Heart right ventricle (tissue), 16 donors: Measurements from ENCODE around the gene PYM1. TPM values are rescaled to one million over a fixed set of nuclear protein-coding genes. Genes with fewer than 3 reads are reported as not detected.
A peak's percentile ranks its signal among the peaks of the same experiment; 100 is the strongest.

Source experiments
- ATAC-seq, 8 donors: fragments of 200-7000 bp; cut with Tn5 transposase; one replicate each; pipeline ENCODE4 v1.9.1; 2020; ENCODE audit warnings: mild to moderate bottlenecking in 8 of 8, moderate library complexity in 8 of 8, moderate number of reproducible peaks in 1 of 8
- DNase-seq, 2 donors: peaks; one replicate each; pipeline ENCODE4 v3.0.0-alpha.2; 2020
- H3K27ac ChIP-seq, 10 donors: fragments of 200-600 bp; sonication (generic) in 2 of 10; one replicate each; pipeline versions ENCODE4 v1.5.0 to v1.8.0; 2020 to 2022; ENCODE audit warnings: mild to moderate bottlenecking in 3 of 10
- H3K27me3 ChIP-seq, 7 donors: fragments of 200-600 bp; one replicate each; pipeline ENCODE4 v1.8.0; 2021 to 2022; ENCODE audit warnings: mild to moderate bottlenecking in 2 of 7
- H3K36me3 ChIP-seq, 9 donors: fragments of 200-600 bp; sonication (generic) in 1 of 9; one replicate each; pipeline versions ENCODE4 v1.5.0 to v1.8.0; 2020 to 2022; ENCODE audit warnings: mild to moderate bottlenecking in 2 of 9
- H3K4me1 ChIP-seq, 9 donors: fragments of 200-600 bp; sonication (generic) in 1 of 9; one replicate each; pipeline versions ENCODE4 v1.5.0 to v1.8.0; 2020 to 2022; ENCODE audit warnings: mild to moderate bottlenecking in 4 of 9
- H3K4me3 ChIP-seq, 10 donors: fragments of 200-600 bp; sonication (generic) in 2 of 10; one replicate each; pipeline versions ENCODE4 v1.5.0 to v1.8.0; 2020 to 2022; ENCODE audit warnings: mild to moderate bottlenecking in 7 of 10, moderate library complexity in 2 of 10
- H3K9me3 ChIP-seq, 11 donors: fragments of 200-600 bp in 10 of 11; sonication (generic) in 2 of 11; one replicate each; pipeline versions ENCODE4 v1.5.0 to v1.8.0; 2013 to 2022; ENCODE audit warnings: mild to moderate bottlenecking in 2 of 11, control low read depth in 1 of 11, moderate library complexity in 1 of 11
- WGBS, 2 donors: extraction: QIAGEN DNeasy Blood & Tissue Kit; methylation state at CpG; one replicate each; pipeline ENCODE4 v1.1.7; 2013; ENCODE audit warnings: inconsistent platforms in 1 of 2; 5-methylcytosine and 5-hydroxymethylcytosine counted together
- intact Hi-C, 10 donors: fragments of 100-400 bp; cut with DNase I; formaldehyde crosslinking; loops; one replicate each; pipeline versions ENCODE4 v1.11.1 to v1.14.2; 2022
- polyA plus RNA-seq, 2 donors: library from polyadenylated mRNA; stranded (reverse); fragments of 200-250 nt; gene quantifications; one replicate each; pipeline ENCODE4 v1.2.3, GENCODE V29; 2013
- total RNA-seq, 10 donors: library from RNA; stranded (reverse); fragmentation: NEBNext Ultra II Directional in 3 of 10; extraction: Animal tissue kit (Norgen Biotek cat#: 25700) in 3 of 10; gene quantifications; one replicate each; pipeline versions ENCODE4 v1.2.1 to v1.2.4, GENCODE V29; 2021 to 2023
- TF ChIP-seq, protein P1 (sequence below), 9 donors: fragments of 200-600 bp; sonication (generic) in 2 of 9; IDR thresholded peaks; one replicate each; pipeline versions ENCODE4 v1.5.0 to v1.8.0; 2021 to 2022; ENCODE audit warnings: antibody characterized with exemption in 9 of 9, mild to moderate bottlenecking in 5 of 9, moderate library complexity in 1 of 9
- donor health status: Arrhythmogenic right ventricular cardiomyopathy.
- donor health status: ischemic (EF 13 %, LVEDD 7.1; RV severe dilation, severe dysfunction).
- donor health status: healthy with polysubstance abuse.
- donor health status: DM: no; HTN: yes; CAD: no.
- donor health status: DM: no; HTN: no; CAD: no.
- donor health status: ischemic (EF 25% LVEDD 6.9; RV normal size, moderate dysfunction).
- donor health status: ischemic (EF 25% LVEDD 5.7; RV mildly dilated, moderate dysfunction).
- donor health status: healthy.
- donor health status: DM: yes; HTN: yes; CAD: no.
- donor health status: Ischemic cardiomyopathy.
- donor health status: ischemic (EF 35%, LVEDD 5.7; RV mildly dilated, moderate dysfunction).
- donor health status: nonischemic (EF 11% LVEDD 7.7; RV severe dilation, severe dysfunction).
- donor health status: DM: yes; HTN: yes; CAD: no.
- donor health status: PGD.
- donor health status: ischemic (EF 29% LVEDD 5.4; RV normal size, mild dysfunction).
- donor health status: nonischemic (EF 23%, LVEDD 6.1; RV moderate dilation, normal function).

The PYM1 gene
- total and polyA plus RNA-seq, 12 donors = 10.9 to 48.6 (median 16.8) TPM

DNA sequence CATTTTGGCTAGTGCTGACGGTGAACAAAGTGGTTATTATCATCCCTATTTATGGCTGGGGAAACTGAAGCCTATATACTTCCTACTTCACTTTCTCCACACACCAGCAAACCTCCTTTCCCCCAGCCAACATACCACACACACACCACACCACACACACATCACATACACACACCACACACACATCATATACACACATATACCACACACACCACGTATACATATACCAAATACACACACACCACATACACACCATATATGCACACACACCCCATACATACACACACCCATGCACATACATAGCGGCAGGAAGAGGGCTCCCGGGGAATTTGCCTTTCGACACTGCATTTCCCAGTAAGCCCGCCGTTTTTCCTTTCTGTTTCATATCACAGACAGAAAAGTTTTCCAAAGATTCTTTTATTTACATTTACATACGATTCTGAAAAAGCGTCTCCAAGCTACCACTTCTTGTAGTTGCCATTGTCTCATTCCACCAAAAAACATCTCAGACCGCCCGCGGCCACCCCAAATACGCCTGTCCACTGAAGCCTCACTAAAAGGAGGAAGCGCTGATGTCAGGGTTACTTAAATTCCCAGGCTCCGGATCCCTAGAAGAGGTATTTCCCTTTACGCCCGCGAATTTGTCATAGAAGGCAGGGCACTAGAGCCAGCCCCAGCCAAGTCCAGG lies 45.4 kb upstream of the PYM1 start:
- Histone ChIP-seq H3K4me1 (peaks cover 2 to 47% (median 42%) of the 10 kb centered on the region in 9 donors), H3K9me3 (no peaks in the 10 kb centered on the region), H3K27ac (peak overlapping the region; percentile 76 to 98 (median 93)), H3K4me3 (peak overlapping the region; percentile 11 to 92 (median 68)), H3K36me3 (peaks cover 0 to 45% (median 0%) of the 10 kb centered on the region in 9 donors), H3K27me3 (no peaks in the 10 kb centered on the region)
- TF ChIP-seq, protein P1, sequence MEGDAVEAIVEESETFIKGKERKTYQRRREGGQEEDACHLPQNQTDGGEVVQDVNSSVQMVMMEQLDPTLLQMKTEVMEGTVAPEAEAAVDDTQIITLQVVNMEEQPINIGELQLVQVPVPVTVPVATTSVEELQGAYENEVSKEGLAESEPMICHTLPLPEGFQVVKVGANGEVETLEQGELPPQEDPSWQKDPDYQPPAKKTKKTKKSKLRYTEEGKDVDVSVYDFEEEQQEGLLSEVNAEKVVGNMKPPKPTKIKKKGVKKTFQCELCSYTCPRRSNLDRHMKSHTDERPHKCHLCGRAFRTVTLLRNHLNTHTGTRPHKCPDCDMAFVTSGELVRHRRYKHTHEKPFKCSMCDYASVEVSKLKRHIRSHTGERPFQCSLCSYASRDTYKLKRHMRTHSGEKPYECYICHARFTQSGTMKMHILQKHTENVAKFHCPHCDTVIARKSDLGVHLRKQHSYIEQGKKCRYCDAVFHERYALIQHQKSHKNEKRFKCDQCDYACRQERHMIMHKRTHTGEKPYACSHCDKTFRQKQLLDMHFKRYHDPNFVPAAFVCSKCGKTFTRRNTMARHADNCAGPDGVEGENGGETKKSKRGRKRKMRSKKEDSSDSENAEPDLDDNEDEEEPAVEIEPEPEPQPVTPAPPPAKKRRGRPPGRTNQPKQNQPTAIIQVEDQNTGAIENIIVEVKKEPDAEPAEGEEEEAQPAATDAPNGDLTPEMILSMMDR (IDR thresholded peaks at IDR 0.05) = no peak
- intact Hi-C loops = loop anchor here in 3 of 10 donors (1.0 to 5.0 kb wide), 3 partner anchors 46 kb away; partner anchors contain the start of gene PYM1 (in 3 of the 3)
- 1 to 2% methylated on average over 18 of the region's 18 CpGs for WGBS, 2 donors
- DNase-seq = no peak
- peak in 3 of 8 donors; percentile 0 to 5 (median 1) for ATAC-seq

DNA sequence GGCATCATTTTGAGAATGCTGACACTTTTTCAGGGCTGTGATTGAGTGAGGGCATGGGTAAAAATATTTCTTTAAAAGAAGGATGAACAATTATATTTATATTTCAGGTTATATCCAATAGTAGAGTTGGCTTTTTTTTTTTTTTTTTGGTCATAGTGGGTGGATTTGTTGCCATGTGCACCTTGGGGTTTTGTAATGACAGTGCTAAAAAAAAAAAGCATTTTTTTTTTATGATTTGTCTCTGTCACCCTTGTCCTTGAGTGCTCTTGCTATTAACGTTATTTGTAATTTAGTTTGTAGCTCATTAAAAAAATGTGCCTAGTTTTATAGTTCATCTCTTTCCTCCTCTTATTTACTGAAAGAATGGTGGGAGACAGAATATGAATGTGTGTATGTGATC lies 44.8 kb upstream of the PYM1 start:
- Histone ChIP-seq H3K36me3 (peaks cover 0 to 45% (median 0%) of the 10 kb centered on the region in 9 donors), H3K4me3 (peak overlapping the region in 9 of 10 donors; percentile 39 to 92 (median 70)), H3K4me1 (peaks cover 4 to 46% (median 40%) of the 10 kb centered on the region in 9 donors), H3K9me3 (no peaks in the 10 kb centered on the region), H3K27ac (peak overlapping the region in 9 of 10 donors; percentile 76 to 98 (median 94)), H3K27me3 (no peaks in the 10 kb centered on the region)
- TF ChIP-seq, protein P1 (IDR thresholded peaks at IDR 0.05) = no peak
- intact Hi-C loops = loop anchor here in 2 of 10 donors (2.0 to 5.0 kb wide), 2 partner anchors 45 to 46 kb away; partner anchors contain the start of gene PYM1 (in 2 of the 2)
- DNase-seq (no peak), ATAC-seq (no peak)
- 29% methylated on average over 1 of the region's 1 CpG for WGBS, 2 donors

DNA sequence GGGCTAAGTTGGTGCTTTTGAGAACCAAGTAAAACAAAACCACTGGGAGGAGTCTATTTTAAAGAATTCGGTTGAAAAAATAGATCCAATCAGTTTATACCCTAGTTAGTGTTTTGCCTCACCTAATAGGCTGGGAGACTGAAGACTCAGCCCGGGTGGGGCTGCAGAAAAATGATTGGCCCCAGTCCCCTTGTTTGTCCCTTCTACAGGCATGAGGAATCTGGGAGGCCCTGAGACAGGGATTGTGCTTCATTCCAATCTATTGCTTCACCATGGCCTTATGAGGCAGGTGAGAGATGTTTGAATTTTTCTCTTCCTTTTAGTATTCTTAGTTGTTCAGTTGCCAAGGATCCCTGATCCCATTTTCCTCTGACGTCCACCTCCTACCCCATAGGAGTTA lies 44.3 kb upstream of the PYM1 start:
- DNase-seq (no peak), ATAC-seq (no peak)
- peak overlapping the region in 2 of 10 donors; percentile 73 to 92 for H3K4me3 ChIP-seq
- peak overlapping the region in 8 of 10 donors; percentile 87 to 98 (median 94) for H3K27ac ChIP-seq
- H3K4me1 ChIP-seq = peaks cover 8 to 46% (median 41%) of the 10 kb centered on the region in 9 donors
- 57 to 64% methylated on average over 3 of the region's 3 CpGs for WGBS, 2 donors
- H3K27me3 ChIP-seq = no peaks in the 10 kb centered on the region
- intact Hi-C loops = loop anchor here in 2 of 10 donors (2.0 to 5.0 kb wide), 2 partner anchors 45 kb away; partner anchors contain the start of gene PYM1 (in 2 of the 2)
- TF ChIP-seq, protein P1 (IDR thresholded peaks at IDR 0.05) = no peak
- H3K36me3 ChIP-seq = peaks cover 0 to 41% (median 0%) of the 10 kb centered on the region in 9 donors
- no peaks in the 10 kb centered on the region for H3K9me3 ChIP-seq

DNA sequence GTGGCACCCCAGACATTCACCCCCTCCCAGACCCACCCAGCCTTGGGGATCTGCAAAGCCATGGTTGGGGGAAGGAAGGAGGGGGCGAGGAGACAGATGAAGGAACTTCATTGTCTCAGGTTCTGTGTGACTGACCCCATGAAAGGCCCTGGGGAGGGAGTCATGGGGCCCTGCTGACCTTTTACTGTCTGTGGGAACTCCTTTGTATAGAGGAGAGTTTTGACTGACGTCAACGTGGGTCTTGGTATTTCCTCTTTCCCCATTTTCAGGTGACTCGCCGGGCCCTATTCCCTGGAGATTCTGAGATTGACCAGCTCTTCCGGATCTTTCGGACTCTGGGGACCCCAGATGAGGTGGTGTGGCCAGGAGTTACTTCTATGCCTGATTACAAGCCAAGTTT lies 43.1 kb upstream of the PYM1 start:
- 78 to 79% methylated on average over 7 of the region's 7 CpGs for whole genome bisulfite sequencing, 2 donors
- TF ChIP-seq, protein P1 (IDR thresholded peaks at IDR 0.05) = no peak
- no peak overlapping the region for H3K4me3 ChIP-seq
- no peaks in the 10 kb centered on the region for H3K9me3 ChIP-seq
- peaks cover 12 to 41% (median 36%) of the 10 kb centered on the region in 9 donors for H3K4me1 ChIP-seq
- intact Hi-C loops = loop anchor here in 1 of 10 donors (5.0 kb wide), 1 partner anchor 43 kb away; the partner anchor contains the start of gene PYM1
- H3K27ac ChIP-seq = no peak overlapping the region
- ATAC-seq = no peak
- no peaks in the 10 kb centered on the region for H3K27me3 ChIP-seq
- no peak for DNase-seq
- H3K36me3 ChIP-seq = peaks cover 0 to 35% (median 0%) of the 10 kb centered on the region in 9 donors
